ENCODE data around the gene GNB3. TPM values are rescaled to one million over a fixed set of nuclear protein-coding genes. Genes with fewer than 3 reads are reported as not detected.

The GNB3 gene
- total and polyA plus RNA-seq, 12 donors: 1.9 to 15.0 (median 7.5) TPM

DNA sequence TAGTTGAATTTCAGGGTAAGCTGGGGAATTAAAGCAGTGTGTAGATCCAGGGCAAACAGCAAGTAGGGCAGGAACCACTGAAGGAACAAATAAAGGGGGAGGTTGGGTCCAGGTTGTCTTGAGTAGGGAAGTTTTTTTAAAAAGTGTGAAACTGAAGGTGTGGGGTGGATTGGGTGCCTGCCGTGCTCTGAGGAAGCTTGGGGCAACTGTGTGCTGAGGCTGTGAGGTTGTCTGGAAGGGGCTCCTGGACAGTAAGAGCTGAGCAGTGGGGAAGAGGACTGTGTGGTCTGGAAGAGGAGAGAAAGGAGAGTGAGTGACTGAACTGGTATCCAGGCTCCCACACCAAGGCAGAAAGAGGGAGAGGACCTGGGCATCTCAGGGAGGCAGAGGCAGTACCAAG is 30.0 kb upstream of the GNB3 start:
- Histone ChIP-seq H3K4me1 (peaks cover 0 to 7% (median 0%) of the 10 kb centered on the region in 9 donors), H3K4me3 (no peak overlapping the region), H3K27me3 (peaks cover 0 to 13% (median 0%) of the 10 kb centered on the region in 7 donors), H3K36me3 (peaks cover 0 to 3% (median 0%) of the 10 kb centered on the region in 9 donors), H3K27ac (no peak overlapping the region), H3K9me3 (no peaks in the 10 kb centered on the region)
- ATAC-seq (no peak), DNase-seq (no peak)
- TF ChIP-seq, protein P1, sequence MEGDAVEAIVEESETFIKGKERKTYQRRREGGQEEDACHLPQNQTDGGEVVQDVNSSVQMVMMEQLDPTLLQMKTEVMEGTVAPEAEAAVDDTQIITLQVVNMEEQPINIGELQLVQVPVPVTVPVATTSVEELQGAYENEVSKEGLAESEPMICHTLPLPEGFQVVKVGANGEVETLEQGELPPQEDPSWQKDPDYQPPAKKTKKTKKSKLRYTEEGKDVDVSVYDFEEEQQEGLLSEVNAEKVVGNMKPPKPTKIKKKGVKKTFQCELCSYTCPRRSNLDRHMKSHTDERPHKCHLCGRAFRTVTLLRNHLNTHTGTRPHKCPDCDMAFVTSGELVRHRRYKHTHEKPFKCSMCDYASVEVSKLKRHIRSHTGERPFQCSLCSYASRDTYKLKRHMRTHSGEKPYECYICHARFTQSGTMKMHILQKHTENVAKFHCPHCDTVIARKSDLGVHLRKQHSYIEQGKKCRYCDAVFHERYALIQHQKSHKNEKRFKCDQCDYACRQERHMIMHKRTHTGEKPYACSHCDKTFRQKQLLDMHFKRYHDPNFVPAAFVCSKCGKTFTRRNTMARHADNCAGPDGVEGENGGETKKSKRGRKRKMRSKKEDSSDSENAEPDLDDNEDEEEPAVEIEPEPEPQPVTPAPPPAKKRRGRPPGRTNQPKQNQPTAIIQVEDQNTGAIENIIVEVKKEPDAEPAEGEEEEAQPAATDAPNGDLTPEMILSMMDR (IDR thresholded peaks at IDR 0.05): no peak
- WGBS, 2 donors: 77 to 93% methylated on average over 1 of the region's 1 CpG
- intact Hi-C loops (cut with DNase I): no loop called here

DNA sequence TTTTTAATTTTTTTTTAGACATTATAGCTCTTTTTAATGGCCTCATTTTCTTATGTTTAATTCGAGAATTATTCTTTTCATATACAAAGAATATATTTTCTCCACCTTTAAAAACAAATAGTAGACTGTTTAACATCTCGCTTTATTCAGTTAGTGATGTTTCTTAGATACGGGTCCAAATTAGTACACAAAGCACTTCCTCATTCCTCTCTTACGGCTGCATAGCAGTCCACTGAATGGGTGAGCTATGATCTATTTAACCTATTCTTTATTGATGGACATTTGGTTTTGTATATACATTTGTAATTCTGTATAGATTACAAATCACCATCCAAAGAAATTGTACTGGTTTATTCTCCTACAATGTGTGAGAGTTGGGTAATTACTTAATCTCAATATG is 27.4 kb upstream of the GNB3 start:
- H3K4me3 ChIP-seq: no peak overlapping the region
- DNase-seq (no peak), ATAC-seq (no peak)
- no peaks in the 10 kb centered on the region for H3K9me3 ChIP-seq
- peaks cover 0 to 23% (median 0%) of the 10 kb centered on the region in 9 donors for H3K36me3 ChIP-seq
- peaks cover 0 to 13% (median 0%) of the 10 kb centered on the region in 7 donors for H3K27me3 ChIP-seq
- intact Hi-C loops (cut with DNase I): no loop called here
- 69 to 77% methylated on average over 4 of the region's 4 CpGs for WGBS, 2 donors
- peaks cover 0 to 7% (median 0%) of the 10 kb centered on the region in 9 donors for H3K4me1 ChIP-seq
- TF ChIP-seq, protein P1 (IDR thresholded peaks at IDR 0.05): no peak
- H3K27ac ChIP-seq: no peak overlapping the region

DNA sequence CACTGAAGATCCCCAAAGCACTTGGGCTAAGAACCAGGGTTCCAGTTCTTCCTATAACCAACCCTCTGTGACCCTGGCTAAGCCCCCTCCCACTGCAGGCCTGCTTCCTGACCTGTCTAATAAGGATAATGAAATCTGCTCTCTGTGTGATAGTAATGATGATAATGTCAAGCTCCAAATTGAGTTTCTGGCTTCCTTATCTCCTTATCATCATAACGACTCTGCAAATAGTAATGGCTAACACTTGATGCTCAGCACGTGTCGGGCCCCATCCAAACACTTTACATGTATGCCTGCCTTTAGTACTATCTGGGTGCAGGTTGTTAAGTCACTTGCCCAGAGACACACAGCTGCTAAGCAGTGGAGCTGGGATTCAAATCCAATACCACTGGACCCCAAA is 24.1 kb upstream of the GNB3 start:
- intact Hi-C loops (cut with DNase I): no loop called here
- no peak for DNase-seq
- TF ChIP-seq, protein P1 (IDR thresholded peaks at IDR 0.05): no peak
- Histone ChIP-seq H3K27me3 (peaks cover 0 to 13% (median 0%) of the 10 kb centered on the region in 7 donors), H3K36me3 (peaks cover 0 to 26% (median 0%) of the 10 kb centered on the region in 9 donors), H3K27ac (no peak overlapping the region), H3K4me1 (peaks cover 0 to 23% (median 5%) of the 10 kb centered on the region in 9 donors), H3K4me3 (no peak overlapping the region), H3K9me3 (no peaks in the 10 kb centered on the region)
- 64 to 75% methylated on average over 3 of the region's 3 CpGs for WGBS, 2 donors
- ATAC-seq: no peak

DNA sequence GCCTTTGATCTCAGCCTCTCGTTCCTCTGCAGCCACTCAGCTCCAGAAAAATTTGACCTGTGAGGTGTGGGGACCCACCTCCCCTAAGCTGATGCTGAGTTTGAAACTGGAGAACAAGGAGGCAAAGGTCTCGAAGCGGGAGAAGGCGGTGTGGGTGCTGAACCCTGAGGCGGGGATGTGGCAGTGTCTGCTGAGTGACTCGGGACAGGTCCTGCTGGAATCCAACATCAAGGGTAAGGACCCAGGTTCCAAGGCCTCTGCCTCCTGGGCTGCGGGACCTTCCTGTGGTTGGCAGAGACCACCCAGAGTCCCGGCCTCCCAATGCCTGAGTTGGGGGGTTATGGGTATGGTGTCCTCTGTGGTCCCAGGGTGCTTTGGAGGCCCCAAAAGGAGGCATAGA is 23.6 kb upstream of the GNB3 start:
- WGBS, 2 donors: 93 to 96% methylated on average over 8 of the region's 8 CpGs
- no peak overlapping the region for H3K4me3 ChIP-seq

More for the DNA sequence above, 23.6 kb upstream of the GNB3 start:
- DNase-seq (no peak), ATAC-seq (no peak)
- TF ChIP-seq, protein P1 (IDR thresholded peaks at IDR 0.05): no peak
- H3K27ac ChIP-seq: no peak overlapping the region
- intact Hi-C loops (cut with DNase I): no loop called here
- no peaks in the 10 kb centered on the region for H3K9me3 ChIP-seq
- H3K4me1 ChIP-seq: peaks cover 3 to 28% (median 10%) of the 10 kb centered on the region in 9 donors
- H3K27me3 ChIP-seq: peaks cover 0 to 13% (median 2%) of the 10 kb centered on the region in 7 donors
- H3K36me3 ChIP-seq: peaks cover 0 to 26% (median 0%) of the 10 kb centered on the region in 9 donors

Measured in heart right ventricle (tissue), 16 donors.